ENCODE measurements around the gene CNGA2.

- no peak for TF ChIP-seq CTCF (IDR thresholded peaks at IDR 0.05)
- no peak for TF ChIP-seq POLR2A (IDR thresholded peaks at IDR 0.05)
- peak in 1 of 2 donors; percentile 21 for TF ChIP-seq EP300 (IDR thresholded peaks at IDR 0.05)
Measured at GRCh38 chrX:151697522-151697921, 37.0 kb upstream of the CNGA2 start.
